Raji (cell line): ENCODE results near the gene CST3.

Experiments used
- POLR2A ChIP-seq: IDR thresholded peaks from 2 replicates; pipeline ENCODE4 v1.6.1; 2011; ENCODE audit warnings: low read depth, low read length, control low read depth; ENCODE audit not compliant: insufficient read depth

CST3 gene

DNA sequence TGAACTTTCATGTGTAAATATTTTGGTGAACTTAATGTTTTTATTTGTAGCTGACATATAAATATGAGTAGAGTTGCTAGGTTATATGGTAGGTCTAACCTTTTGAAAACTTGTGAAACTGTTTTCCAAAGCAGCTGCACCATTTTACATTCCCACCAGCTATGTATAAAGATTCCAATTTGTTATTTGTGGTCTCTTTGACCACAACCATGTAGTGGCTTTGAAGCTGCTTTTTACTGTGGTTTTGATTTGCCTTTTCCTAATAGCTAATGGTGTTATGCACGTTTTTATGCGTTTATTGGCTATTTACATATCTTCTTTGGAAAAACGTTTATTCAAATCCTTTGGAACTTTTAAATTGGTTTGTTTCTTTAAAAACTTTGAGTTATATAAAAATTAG, 10.3 kb downstream of the CST3 start:
- TF ChIP-seq POLR2A = no peak

DNA sequence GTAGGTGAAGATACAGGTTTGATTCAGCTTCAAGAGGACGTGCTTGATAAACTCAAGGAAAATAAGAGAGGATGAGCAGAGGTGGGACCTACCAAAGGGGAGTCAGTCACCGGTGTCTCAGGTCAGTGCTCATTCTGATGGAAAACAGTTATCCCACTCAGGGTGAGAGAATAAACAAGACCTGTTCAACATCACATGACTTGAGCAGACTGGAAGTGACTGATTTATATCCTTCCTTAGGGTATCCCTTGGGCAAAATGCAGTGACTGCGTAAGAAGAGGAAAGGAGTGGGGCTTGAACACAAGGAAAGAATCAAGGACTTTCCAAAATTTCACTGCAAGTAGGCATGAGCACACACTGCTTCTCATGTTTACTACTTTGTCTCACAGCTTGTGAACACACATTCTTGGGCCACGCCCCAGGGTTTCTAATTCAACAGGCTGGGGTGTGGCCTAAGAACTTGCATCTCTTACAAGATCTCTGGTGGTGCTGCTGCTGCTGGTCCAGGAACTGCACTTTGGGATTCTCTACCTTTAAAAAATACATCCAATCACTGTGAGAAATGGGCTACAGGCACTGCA, 11.6 kb downstream of the CST3 start:
- TF ChIP-seq POLR2A = no peak

DNA sequence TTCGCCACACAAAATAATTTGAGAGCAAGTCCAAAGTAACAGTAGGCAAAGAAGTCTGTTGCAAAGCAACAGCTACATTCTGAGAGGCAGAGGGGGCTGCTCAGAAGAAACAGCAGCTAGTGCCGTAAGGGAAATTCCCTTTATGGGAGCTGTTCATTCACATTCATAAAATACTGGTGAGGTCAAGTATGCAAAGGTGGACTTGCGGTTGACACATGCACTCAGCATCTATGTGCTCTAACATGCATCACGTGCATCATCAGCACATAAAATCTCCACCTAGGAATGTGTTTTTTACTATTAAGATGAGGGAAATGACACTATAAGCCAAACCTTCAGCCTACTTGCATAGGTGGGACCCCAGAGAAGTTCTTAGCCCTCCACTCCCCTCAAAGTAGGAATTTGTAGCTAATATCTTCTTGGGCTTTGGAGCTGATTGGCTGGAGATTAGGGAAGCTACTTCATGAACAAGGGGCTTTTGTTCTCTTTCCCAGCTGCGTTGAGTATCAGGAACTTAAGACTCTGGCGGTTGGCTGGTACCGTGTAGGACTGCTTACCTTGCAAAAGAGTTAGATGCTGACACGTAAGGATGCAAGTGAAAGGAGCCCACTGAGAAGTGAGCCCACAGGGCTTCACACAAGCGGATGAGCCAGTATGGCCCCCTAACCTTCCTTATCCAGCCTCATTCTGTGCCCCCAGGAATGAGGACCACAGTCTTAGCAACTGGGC, 12.4 kb downstream of the CST3 start:
- TF ChIP-seq POLR2A = no peak

DNA sequence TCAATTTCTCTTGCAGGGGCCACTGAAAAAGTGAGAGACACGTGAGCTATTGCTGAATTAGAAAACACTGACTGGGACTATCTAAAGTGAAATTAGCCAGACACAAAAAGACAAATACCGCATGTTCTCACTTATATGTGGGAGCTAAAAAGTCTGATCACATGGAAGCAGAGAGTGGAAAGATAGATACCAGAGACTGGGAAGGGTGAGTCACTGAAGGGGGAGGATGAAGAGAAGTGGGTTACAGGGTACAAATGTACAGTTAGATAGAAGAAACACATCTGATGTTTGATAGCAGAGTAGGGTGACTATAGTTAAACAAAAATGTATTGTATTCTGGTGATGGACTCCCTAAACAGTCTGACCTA, 13.4 kb downstream of the CST3 start:
- TF ChIP-seq POLR2A = no peak

DNA sequence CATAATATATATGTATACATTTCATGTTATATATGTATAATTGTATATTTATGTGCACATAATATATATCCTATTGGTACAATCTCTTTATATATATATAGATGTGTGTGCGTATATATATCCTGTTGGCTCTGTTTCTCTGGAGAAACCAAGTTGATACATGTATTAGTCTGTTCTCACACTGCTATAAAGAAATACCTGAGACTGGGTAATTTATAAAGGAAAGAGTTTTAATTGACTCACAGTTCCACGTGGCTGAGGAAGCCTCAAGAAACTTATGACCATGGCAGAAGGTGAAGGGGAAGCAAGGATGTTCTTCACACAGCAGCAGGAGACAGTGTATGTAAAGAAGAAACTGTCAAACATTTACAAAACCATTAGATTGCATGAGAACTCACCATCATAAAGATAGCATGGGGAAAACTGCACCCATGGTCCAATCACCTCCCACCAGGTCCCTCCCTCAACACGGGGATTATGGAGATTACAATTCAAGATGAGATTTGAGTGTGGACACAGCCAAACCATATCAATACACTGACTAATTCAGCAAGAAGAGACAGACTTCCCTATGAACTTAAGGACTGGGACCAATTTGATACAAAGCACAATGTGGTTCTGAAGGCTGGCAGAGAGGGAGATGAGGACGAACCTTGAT, 14.0 kb downstream of the CST3 start:
- no peak for TF ChIP-seq POLR2A

DNA sequence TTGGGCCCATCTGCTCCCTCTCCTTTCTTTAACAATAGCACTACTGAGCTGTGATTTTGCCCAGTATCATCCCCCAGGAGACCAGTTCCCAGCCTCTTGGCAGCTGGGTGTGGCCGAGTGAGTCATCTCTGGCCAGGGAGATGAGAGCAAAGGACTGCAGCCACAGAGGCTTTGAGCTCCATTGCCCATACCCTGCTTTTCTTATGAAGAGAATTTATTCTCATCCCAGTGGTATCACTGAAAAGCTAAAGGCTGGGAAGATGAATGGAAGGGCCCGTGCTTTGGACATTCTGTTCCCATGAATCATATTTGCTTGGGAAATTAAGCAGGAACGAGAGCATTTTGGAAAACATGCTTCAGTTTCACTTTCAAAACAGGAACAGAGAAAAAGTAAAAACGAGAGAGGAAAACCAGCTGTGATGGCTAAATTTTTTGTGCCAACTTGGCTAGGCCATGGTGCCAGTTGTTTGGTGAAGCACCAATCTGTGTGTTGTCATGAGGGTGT, 14.9 kb downstream of the CST3 start:
- no peak for TF ChIP-seq POLR2A

DNA sequence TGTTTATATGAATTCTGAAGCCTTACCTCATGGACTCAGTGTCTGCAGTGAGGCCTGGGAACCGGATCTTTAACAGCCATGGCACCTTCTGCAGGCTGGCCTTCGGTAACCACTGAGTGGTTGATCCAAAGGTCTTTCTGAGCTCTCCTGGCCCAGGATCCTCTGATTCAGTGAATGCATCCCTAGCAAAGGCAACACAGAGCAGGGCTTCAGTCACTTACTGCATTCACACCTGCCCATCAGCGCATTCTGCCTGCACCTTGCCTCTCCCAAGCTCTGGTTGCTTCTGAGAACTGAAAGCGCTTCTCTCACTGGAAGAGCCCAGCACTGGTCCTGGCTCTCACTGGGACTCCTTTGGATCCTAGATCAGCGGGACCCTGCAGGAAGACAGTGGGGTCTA, 23.6 kb downstream of the CST3 start:
- no peak for TF ChIP-seq POLR2A

DNA sequence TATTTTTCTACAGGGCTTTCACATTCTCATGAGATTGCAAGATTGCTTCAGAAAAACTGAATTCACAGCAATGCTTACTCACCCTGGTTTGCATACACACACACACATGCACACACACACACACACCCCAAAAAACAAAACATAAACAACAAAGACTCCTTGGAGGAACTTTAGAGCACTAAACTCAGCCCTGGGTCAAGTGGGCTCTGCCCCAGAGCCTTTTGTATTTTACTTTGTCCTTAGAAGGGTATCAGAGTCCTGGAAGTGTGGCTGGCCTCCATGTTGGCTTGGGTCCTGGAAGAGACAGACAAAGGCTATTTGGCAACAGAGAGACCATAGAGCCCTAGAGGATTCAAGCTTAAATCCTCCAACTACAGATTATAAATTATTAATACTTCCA, 24.1 kb downstream of the CST3 start:
- TF ChIP-seq POLR2A = no peak

DNA sequence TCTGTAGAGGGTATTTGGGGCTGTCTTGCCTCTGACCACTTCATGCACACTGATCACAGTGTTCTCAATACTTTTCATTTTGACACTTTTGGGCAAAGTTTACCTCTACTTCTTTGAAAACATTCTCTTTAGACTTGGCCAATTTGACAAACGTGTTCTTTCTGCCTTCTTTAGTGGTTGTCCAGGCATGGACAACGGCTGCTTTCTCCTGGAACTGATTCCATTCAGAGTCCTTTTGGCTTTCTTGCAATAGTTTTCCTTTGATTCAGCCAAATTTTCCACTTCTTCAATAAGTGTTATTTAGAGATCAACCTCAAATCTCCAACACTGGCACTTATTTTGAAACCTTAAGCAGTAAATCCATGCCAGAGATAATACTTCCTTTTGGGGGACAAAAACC, 25.4 kb downstream of the CST3 start:
- TF ChIP-seq POLR2A = no peak

DNA sequence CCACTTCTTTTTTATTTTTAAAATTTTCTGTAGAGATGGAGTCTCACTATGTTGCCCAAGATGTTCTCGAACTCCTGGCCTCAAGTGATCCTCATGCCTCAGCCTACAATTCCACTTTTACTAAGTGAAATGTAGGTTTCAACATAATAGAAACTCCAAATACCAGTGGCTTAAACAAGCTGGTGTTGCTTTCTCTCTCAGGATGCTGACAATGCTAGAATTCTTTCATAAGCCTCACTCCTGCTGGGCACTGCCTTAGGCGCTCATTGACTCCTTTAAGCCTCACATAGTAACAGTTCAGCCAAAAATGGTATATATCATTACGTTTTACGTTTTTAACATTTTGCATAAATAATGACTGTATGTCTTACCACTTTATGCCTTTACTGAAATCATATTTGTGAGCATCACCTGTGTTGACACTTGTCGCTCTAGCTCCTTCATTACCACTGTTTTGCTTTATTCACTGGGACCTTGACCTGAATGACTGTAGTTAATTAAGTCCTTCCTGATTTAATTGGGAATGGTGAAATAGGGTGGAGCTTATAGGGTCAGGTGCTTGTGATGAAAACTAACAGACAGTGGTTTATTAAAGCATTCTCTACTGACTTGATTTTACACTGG, 28.2 kb downstream of the CST3 start:
- no peak for TF ChIP-seq POLR2A

DNA sequence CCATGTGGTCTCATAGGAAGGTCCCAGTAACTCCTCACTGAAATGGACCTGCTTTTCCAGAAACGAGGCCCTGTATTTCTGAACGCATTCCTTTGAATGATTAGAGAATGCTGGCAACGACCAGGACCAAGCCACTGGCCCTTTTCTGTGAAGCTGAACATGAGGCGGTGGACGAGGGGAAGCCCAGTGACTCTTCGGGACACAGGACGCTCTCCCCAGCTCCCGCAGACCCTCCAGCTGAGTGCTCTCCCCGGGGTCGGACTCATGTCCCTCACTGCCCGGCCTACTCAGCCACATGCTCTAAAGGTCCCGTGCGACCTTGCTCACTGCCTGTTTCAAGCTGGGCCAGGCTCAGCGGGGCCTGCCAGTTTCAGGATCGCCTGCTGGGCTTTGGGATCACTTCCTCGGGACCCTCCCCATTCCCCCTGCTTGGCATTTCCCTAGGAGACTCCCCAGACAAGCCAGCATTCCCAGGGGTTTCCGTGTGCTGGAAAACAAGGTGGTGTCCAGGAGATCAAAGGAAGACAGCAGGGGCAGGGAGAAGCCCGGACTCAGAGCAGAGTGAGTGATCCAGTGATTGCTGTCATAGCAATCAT, 29.4 kb downstream of the CST3 start:
- TF ChIP-seq POLR2A = no peak

DNA sequence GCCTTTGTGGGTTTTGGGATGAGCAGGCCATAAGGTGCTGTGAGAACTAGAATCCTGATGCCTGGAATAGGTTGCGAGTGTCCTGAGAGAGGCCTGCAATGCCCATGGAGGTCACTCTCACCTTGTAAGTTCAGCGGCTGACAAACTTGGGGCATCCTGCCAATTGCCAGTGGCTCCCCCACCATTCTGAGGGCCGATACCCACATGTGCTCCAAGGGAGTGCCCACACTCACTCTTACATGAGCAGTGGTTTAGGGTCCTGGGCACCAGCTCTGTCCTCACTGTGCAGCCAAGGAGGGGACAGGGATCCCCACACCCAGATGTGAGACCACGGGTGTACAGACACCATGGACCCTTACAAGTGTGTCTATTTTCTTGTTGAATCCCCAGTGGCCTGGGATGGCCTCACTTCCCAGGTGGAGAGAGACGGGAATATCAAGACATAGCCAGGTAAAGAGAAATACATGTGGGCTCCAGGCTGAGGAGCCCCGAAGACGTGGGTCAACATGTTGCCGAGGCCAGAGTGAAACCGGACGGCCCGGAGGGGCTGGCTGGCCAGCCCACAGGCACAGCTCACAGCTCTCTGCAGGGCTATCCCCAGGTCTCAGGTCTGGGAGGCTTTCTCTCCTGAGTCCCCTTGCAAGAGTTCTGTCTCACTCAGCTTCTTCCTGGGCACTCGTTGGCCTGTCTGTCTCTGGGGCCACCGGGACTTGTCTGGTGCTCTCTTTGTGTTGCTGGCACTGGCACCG, 30.1 kb downstream of the CST3 start:
- TF ChIP-seq POLR2A = no peak

DNA sequence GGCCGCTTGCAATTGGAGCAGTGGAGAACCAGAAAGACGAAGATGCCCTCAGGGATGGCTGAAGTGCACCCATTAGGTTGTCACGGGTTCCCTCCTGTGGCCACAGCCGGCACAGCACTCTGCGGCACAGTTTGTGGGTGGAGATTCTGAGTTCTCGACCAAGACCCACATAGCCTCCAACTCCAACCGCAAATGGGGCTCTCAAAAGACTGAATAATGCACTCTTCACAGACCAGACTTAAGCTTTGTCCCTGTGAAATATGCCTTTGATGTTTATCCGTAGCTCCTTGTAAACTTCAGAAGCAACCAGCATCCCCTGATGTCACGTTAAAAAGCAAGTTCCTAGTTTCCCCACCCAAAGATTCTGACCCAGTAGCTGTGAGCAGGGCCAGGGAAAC, 31.1 kb downstream of the CST3 start:
- TF ChIP-seq POLR2A = no peak

DNA sequence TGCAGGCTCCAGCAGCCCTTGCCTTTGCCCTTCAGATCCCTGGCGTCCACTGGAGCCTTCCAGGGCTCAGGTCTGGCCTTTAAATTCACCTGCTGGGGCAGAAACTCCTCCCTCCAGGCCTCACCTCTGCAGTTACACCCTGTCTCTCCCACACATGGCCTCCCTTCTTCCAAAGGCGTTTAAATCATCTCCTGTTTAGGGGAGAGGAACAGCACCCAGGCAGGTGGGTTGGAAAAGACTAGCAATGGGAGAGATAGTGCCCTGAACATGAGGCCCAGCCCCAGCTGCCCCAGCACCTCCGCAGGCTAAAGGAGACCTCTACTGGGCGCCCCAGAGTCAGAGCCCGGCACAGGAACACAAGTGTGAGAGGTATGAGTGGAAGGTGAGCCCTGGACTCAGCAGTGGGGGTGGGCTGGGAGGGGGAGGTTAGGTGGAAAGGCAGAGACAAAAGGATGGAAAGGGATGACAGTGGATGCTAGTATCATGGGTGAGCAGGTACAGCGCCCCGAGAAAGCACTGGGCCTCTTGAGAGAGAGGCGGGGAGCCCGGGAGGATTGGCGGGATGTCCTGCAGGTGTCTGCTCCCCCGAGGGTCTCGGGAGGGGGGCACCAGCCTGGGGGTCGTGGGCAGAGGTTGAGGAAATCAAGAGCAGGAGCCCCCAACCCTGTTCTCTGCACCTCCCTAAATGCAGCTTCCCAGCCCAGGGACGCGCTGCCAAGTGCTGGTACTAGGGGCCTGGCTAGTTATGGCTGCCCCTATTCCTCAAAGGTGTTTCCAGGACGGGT, 31.7 kb downstream of the CST3 start, which contains the start of gene CST9:
CST9 (minus strand) TSS at position 51 of the 785 bp plus-strand sequence. CDS start 53 bp downstream, outside the sequence.
- TF ChIP-seq POLR2A = no peak
